HG03565 (cell line): Measurements from ENCODE around the gene GAP43.

ENCODE experiments used
- ATAC-seq: cut with Tn5 transposase; IDR thresholded peaks from one replicate; pipeline ENCODE4 v1.9.1; 2021; ENCODE audit warnings: mild to moderate bottlenecking, moderate library complexity; ENCODE audit not compliant: unreplicated experiment

GAP43 gene

GRCh38 chr3:115758076-115758763 lies 134.9 kb downstream of the GAP43 start:
- ATAC-seq, result no peak

GRCh38 chr3:115760716-115761115 lies 137.4 kb downstream of the GAP43 start:
- ATAC-seq, result no peak

- no peak for ATAC-seq
Measured at GRCh38 chr3:115761927-115762305, 138.6 kb downstream of the GAP43 start.

GRCh38 chr3:115766587-115767482 lies 143.5 kb downstream of the GAP43 start:
- no peak for ATAC-seq

- no peak for ATAC-seq
Measured at GRCh38 chr3:115768661-115769060, 145.4 kb downstream of the GAP43 start.
